ENCODE results near the gene FAM3D. TPM values are rescaled to one million over a fixed set of nuclear protein-coding genes. Genes with fewer than 3 reads are reported as not detected.
"Not testable (repeated sequence)": the region's sequence is repeated elsewhere in the genome, so short reads cannot be mapped to it uniquely, and the experiment has no call there.

The FAM3D gene
- total RNA-seq, 1 experiment from 2014 or later: 0.32 TPM

DNA sequence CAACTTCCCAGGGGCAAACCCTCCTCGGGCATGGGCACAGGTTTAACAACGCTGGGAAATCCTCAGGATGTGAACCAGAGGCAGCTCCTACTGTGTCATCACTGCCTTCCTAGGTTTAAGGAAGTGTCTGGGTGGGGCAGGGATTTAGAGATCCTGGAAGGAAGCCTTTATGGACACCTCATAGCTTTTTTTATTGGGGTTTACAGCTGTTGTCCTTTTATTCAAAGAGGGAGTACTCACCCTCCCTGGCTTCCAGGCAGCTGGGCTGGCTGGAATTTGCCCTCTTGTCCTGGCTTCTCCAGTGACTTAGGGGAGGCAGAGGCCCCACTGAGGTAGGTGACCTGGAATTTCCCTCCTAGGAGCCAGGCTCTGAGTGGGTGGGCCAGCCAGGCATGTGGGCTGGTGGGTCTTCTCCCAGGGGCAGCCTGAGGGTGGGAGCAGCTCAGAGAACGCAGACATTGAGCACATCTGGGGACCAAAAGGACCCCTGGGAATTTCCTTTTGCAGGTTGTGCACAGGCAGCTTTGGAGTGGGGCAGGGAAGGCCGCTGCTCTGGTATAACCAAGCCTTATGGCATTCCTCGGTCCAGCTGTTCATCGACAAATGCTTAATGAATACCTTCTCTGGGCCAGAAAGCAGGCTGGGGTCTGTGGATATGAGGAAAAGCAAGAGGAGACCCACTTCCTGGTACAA, 13.5 kb upstream of the FAM3D start:
- Histone ChIP-seq H4K20me1 (ENCODE audit: insufficient read depth) (no peaks in the 10 kb centered on the region), H3K36me3 (ENCODE audit: control insufficient read depth in 1 of 2, insufficient read depth in 2 of 2, low read length in 2 of 2) (no peaks in the 10 kb centered on the region), H3K9ac (ENCODE audit: low read length) (no peak overlapping the region), H3K27me3 (ENCODE audit: insufficient read depth, low read length) (peaks cover 26% of the 10 kb centered on the region), H3K4me3 (replicated peaks in 1 of 2; ENCODE audit: low read depth in 1 of 2, low read length in 2 of 2) (no peak overlapping the region), H3K4me2 (ENCODE audit: low read length) (no peak overlapping the region), H3K4me1 (ENCODE audit: control insufficient read depth in 1 of 2, insufficient read depth in 2 of 2, low read length in 2 of 2) (peaks cover 0 to 11% of the 10 kb centered on the region in 2 experiments; a peak in 2 of 4 replicates), H3K9me3 (ENCODE audit: control insufficient read depth in 1 of 2, insufficient read depth in 1 of 2, low read depth in 1 of 2, low read length in 2 of 2) (no peaks in the 10 kb centered on the region), H2AFZ (ENCODE audit: low read depth, low read length, poor library complexity, severe bottlenecking) (no peak overlapping the region), H3K79me2 (ENCODE audit: insufficient read depth, low read length) (no peaks in the 10 kb centered on the region), H3K27ac (ENCODE audit: low read depth, low read length) (no peak overlapping the region), H3K9me2 (ENCODE audit: insufficient read depth) (no peaks in the 10 kb centered on the region)
- TF ChIP-seq EGR1 (IDR thresholded peaks at IDR 0.05; ENCODE audit: low read depth) (no peak), ELF1 (IDR thresholded peaks at IDR 0.05; ENCODE audit: borderline replicate concordance, low read depth) (no peak), RAD21 (IDR thresholded peaks at IDR 0.05; ENCODE audit: low read depth) (no peak), YY1 (IDR thresholded peaks at IDR 0.05; ENCODE audit: extremely low read depth, insufficient replicate concordance, low read depth, low read length) (no peak), EZH2phosphoT487 (IDR thresholded peaks at IDR 0.05; ENCODE audit: borderline replicate concordance) (no peak)
- BruUV-seq (replicated peaks): no TSS peak
- ChIA-PET POLR2A (no interaction called here), RAD21 (ENCODE audit: low non-redundant PET in 1 of 2, low total read pairs in 2 of 2, uncharacterized antibody in 2 of 2, unreplicated experiment in 2 of 2) (no interaction called here), CTCF (no interaction called here)
- no peak for DNase-seq (ENCODE audit: low read depth, low spot score)
- no peak for ATAC-seq
- intact Hi-C loops (cut with micrococcal nuclease): no loop called here

DNA sequence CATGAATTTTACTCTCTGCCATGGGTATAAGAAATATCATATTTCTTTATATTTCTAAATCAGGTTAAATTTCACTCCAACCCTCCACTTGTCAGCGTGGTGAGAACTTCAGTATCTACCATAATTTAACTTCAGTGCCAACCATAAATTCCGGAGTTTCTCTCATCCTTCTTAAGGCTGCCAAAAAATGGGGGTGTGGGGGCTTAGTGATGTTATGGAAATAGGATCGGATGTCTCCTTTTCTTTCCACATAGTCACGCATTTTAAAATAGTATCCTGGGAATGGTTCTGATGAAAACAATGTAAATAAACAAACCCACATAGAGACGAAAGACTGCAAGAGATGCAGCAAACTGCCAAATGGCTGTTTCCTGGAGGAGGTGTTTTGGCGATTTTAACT, 12.9 kb upstream of the FAM3D start:
- Histone ChIP-seq H3K27me3 (ENCODE audit: insufficient read depth, low read length) (peaks cover 26% of the 10 kb centered on the region), H3K9me2 (ENCODE audit: insufficient read depth) (no peaks in the 10 kb centered on the region), H3K27ac (ENCODE audit: low read depth, low read length) (no peak overlapping the region), H2AFZ (ENCODE audit: low read depth, low read length, poor library complexity, severe bottlenecking) (no peak overlapping the region), H4K20me1 (ENCODE audit: insufficient read depth) (no peaks in the 10 kb centered on the region), H3K9ac (ENCODE audit: low read length) (no peak overlapping the region), H3K4me1 (ENCODE audit: control insufficient read depth in 1 of 2, insufficient read depth in 2 of 2, low read length in 2 of 2) (peaks cover 0 to 11% of the 10 kb centered on the region in 2 experiments; a peak in 2 of 4 replicates), H3K79me2 (ENCODE audit: insufficient read depth, low read length) (no peaks in the 10 kb centered on the region), H3K36me3 (ENCODE audit: control insufficient read depth in 1 of 2, insufficient read depth in 2 of 2, low read length in 2 of 2) (no peaks in the 10 kb centered on the region), H3K4me3 (replicated peaks in 1 of 2; ENCODE audit: low read depth in 1 of 2, low read length in 2 of 2) (no peak overlapping the region), H3K9me3 (ENCODE audit: control insufficient read depth in 1 of 2, insufficient read depth in 1 of 2, low read depth in 1 of 2, low read length in 2 of 2) (no peaks in the 10 kb centered on the region), H3K4me2 (ENCODE audit: low read length) (no peak overlapping the region)
- intact Hi-C loops (cut with micrococcal nuclease): no loop called here
- no peak for TF ChIP-seq YY1 (IDR thresholded peaks at IDR 0.05; ENCODE audit: extremely low read depth, insufficient replicate concordance, low read depth, low read length)
- TF ChIP-seq RAD21 (IDR thresholded peaks at IDR 0.05; ENCODE audit: low read depth): no peak
- TF ChIP-seq ELF1 (IDR thresholded peaks at IDR 0.05; ENCODE audit: borderline replicate concordance, low read depth): no peak
- TF ChIP-seq POLR2AphosphoS5 (IDR thresholded peaks at IDR 0.05; ENCODE audit: low read depth, low read length): no peak
- no peak for TF ChIP-seq SRF (IDR thresholded peaks at IDR 0.05; ENCODE audit: low read depth)
- POLR2A ChIA-PET: no interaction called here
- BruUV-seq (replicated peaks): no TSS peak
- ATAC-seq (no peak), DNase-seq (ENCODE audit: low read depth, low spot score) (no peak)
- CTCF ChIA-PET: no interaction called here
- RAD21 ChIA-PET (ENCODE audit: low non-redundant PET in 1 of 2, low total read pairs in 2 of 2, uncharacterized antibody in 2 of 2, unreplicated experiment in 2 of 2): no interaction called here

DNA sequence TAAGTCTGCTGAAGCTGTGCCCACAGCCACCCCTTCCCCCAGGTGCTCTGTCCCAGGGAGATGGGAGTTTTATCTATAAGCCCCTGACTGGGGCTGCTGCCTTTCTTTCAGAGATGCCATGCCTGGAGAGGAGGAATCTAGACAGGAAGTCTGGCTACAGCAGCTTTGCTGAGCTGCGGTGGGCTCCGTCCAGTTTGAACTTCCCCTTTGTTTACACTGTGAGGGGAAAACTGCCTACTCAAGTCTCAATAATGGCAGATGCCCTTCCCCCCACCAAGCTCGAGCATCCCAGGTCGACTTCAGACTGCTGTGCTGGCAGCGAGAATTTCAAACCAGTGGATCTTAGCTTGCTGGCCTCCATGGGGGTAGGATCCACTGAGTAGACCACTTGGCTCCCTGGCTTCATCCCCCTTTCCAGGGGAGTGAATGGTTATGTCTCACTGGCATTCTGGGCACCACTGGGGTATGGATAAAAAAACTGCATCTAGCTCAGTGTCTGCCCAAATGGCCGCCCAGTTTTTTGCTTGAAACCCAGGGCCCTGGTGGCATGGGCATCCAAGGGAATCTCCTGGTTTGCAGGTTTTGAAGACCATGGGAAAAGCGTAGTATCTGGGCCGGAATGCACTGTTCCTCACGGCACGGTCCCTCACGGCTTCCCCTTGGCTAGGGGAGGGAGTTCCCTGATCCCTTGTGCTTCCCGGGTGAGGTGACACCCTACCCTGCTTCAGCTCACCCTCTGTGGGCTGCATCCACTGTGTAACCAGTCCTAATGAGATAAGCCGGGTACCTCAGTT, 11.8 kb upstream of the FAM3D start:
- RAD21 ChIA-PET (ENCODE audit: low non-redundant PET in 1 of 2, low total read pairs in 2 of 2, uncharacterized antibody in 2 of 2, unreplicated experiment in 2 of 2); H3K9ac ChIP-seq (ENCODE audit: low read length); H3K9me3 ChIP-seq (ENCODE audit: control insufficient read depth in 1 of 2, insufficient read depth in 1 of 2, low read depth in 1 of 2, low read length in 2 of 2); DNase-seq (ENCODE audit: low read depth, low spot score); H2AFZ ChIP-seq (ENCODE audit: low read depth, low read length, poor library complexity, severe bottlenecking); H3K79me2 ChIP-seq (ENCODE audit: insufficient read depth, low read length); intact Hi-C loops (cut with micrococcal nuclease); H3K27ac ChIP-seq (ENCODE audit: low read depth, low read length); H3K4me1 ChIP-seq (ENCODE audit: control insufficient read depth in 1 of 2, insufficient read depth in 2 of 2, low read length in 2 of 2); CTCF ChIA-PET; BruUV-seq (replicated peaks); ATAC-seq; H3K4me2 ChIP-seq (ENCODE audit: low read length); H4K20me1 ChIP-seq (ENCODE audit: insufficient read depth); H3K36me3 ChIP-seq (ENCODE audit: control insufficient read depth in 1 of 2, insufficient read depth in 2 of 2, low read length in 2 of 2); POLR2A ChIA-PET; H3K9me2 ChIP-seq (ENCODE audit: insufficient read depth); H3K4me3 ChIP-seq (replicated peaks in 1 of 2; ENCODE audit: low read depth in 1 of 2, low read length in 2 of 2): not testable (repeated sequence)
- peaks cover 26% of the 10 kb centered on the region for H3K27me3 ChIP-seq (ENCODE audit: insufficient read depth, low read length)
